ENCODE results near the gene ANKRD45.

DNA sequence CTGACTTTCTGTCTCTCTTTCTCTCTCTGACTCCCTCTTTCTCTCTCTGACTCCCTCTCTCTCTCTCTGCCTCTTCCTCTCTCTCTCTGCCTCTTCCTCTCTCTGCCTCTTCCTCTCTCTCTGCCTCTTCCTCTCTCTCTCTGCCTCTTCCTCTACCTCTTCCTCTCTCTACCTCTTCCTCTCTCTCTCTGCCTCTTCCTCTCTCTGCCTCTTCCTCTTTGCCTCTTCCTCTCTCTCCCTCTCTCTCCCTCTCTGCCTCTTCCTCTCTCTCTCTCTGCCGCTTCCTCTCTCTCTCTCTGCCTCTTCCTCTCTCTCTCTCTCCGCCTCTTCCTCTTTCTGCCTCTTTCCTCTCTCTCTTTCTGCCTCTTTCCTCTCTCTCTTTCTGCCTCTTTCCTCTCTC lies 18.6 kb upstream of the ANKRD45 start:
- TF ChIP-seq CTCF (IDR thresholded peaks at IDR 0.05 in 2 of 3, conservative IDR thresholded peaks at IDR 0.05 in 1 of 3; ENCODE audit: borderline replicate concordance in 1 of 3, insufficient read depth in 1 of 3, low read depth in 2 of 3, low read length in 2 of 3) (no peak), RAD21 (IDR thresholded peaks at IDR 0.05; ENCODE audit: low read depth) (no peak), TCF7L2 (IDR thresholded peaks at IDR 0.05; ENCODE audit: borderline replicate concordance, extremely low read depth, insufficient read depth, insufficient read length) (no peak), YY1 (IDR thresholded peaks at IDR 0.05; ENCODE audit: extremely low read depth, insufficient replicate concordance, low read depth, low read length) (no peak), POLR2A (IDR thresholded peaks at IDR 0.05; ENCODE audit: borderline replicate concordance, extremely low read depth, insufficient read depth, insufficient read length) (no peak), EZH2 (IDR thresholded peaks at IDR 0.05) (no peak), CEBPB (IDR thresholded peaks at IDR 0.05; ENCODE audit: low read depth) (no peak), ZFX (IDR thresholded peaks at IDR 0.05) (no peak), POLR2AphosphoS5 (IDR thresholded peaks at IDR 0.05; ENCODE audit: low read depth, low read length) (no peak), JUND (IDR thresholded peaks at IDR 0.05) (no peak), EZH2phosphoT487 (IDR thresholded peaks at IDR 0.05; ENCODE audit: borderline replicate concordance) (no peak), ELF1 (IDR thresholded peaks at IDR 0.05; ENCODE audit: borderline replicate concordance, low read depth) (no peak)
- TF ChIP-seq, protein P1, sequence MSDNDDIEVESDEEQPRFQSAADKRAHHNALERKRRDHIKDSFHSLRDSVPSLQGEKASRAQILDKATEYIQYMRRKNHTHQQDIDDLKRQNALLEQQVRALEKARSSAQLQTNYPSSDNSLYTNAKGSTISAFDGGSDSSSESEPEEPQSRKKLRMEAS (IDR thresholded peaks at IDR 0.05), result no peak
- TF ChIP-seq, protein P2, sequence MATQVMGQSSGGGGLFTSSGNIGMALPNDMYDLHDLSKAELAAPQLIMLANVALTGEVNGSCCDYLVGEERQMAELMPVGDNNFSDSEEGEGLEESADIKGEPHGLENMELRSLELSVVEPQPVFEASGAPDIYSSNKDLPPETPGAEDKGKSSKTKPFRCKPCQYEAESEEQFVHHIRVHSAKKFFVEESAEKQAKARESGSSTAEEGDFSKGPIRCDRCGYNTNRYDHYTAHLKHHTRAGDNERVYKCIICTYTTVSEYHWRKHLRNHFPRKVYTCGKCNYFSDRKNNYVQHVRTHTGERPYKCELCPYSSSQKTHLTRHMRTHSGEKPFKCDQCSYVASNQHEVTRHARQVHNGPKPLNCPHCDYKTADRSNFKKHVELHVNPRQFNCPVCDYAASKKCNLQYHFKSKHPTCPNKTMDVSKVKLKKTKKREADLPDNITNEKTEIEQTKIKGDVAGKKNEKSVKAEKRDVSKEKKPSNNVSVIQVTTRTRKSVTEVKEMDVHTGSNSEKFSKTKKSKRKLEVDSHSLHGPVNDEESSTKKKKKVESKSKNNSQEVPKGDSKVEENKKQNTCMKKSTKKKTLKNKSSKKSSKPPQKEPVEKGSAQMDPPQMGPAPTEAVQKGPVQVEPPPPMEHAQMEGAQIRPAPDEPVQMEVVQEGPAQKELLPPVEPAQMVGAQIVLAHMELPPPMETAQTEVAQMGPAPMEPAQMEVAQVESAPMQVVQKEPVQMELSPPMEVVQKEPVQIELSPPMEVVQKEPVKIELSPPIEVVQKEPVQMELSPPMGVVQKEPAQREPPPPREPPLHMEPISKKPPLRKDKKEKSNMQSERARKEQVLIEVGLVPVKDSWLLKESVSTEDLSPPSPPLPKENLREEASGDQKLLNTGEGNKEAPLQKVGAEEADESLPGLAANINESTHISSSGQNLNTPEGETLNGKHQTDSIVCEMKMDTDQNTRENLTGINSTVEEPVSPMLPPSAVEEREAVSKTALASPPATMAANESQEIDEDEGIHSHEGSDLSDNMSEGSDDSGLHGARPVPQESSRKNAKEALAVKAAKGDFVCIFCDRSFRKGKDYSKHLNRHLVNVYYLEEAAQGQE (IDR thresholded peaks at IDR 0.05; ENCODE audit: low read depth), result no peak

Measured in HCT116 (cell line).